Activated CD8-positive, alpha-beta T cell treated with anti-CD3 and anti-CD28 coated beads for 36 hours (primary cell): ENCODE measurements around the gene PCDHB13. TPM values are rescaled to one million over a fixed set of nuclear protein-coding genes. Genes with fewer than 3 reads are reported as not detected.
"Not testable (repeated sequence)": the region's sequence is repeated elsewhere in the genome, so short reads cannot be mapped to it uniquely, and the experiment has no call there.

Source experiments
- ATAC-seq: fragments of 200-7000 bp; cut with Tn5 transposase; one replicate; pipeline ENCODE4 v1.10.0; 2021; ENCODE audit warnings: mild to moderate bottlenecking, moderate library complexity
- CTCF ChIA-PET: fragments of 350-600 bp; sonication (Branson Sonifier 250); formaldehyde crosslinking; loops from one replicate; lab custom pipeline; 2021; ENCODE audit warnings: antibody characterized with exemption; lab: Charles Lee
- POLR2A ChIA-PET: fragments of 350-600 bp; sonication (Branson Sonifier 250); formaldehyde crosslinking; loops from one replicate; lab custom pipeline; 2021; ENCODE audit warnings: antibody characterized with exemption; lab: Charles Lee
- DNase-seq: peaks from one replicate; pipeline ENCODE4 v3.0.0-alpha.2; 2020
- H3K27ac Mint-ChIP-seq: one replicate; pipeline ENCODE4 v1.8.0; 2021; ENCODE audit warnings: mild to moderate bottlenecking, mixed read lengths
- H3K27me3 Mint-ChIP-seq: one replicate; pipeline ENCODE4 v1.8.0; 2021; ENCODE audit warnings: mixed read lengths
- H3K36me3 Mint-ChIP-seq: one replicate; pipeline ENCODE4 v1.8.0; 2021; ENCODE audit warnings: low read depth, mixed read lengths
- H3K4me1 Mint-ChIP-seq: one replicate; pipeline ENCODE4 v1.8.0; 2021; ENCODE audit warnings: low read depth, mixed read lengths
- H3K4me3 Mint-ChIP-seq: one replicate; pipeline ENCODE4 v1.8.0; 2021; ENCODE audit warnings: mild to moderate bottlenecking, moderate library complexity, mixed read lengths
- H3K9me3 Mint-ChIP-seq: one replicate; pipeline ENCODE4 v1.8.0; 2021; ENCODE audit warnings: mixed read lengths
- CTCF ChIP-seq: fragments of 200-600 bp; IDR thresholded peaks from one replicate; pipeline ENCODE4 v1.8.0; 2022; ENCODE audit warnings: antibody characterized with exemption, mild to moderate bottlenecking
- intact Hi-C: fragments of 100-400 bp; cut with micrococcal nuclease; formaldehyde crosslinking; loops from one replicate; pipeline ENCODE4 v1.10.0; 2022
- total RNA-seq, 2 experiments: library from RNA; stranded (reverse); gene quantifications; one replicate each; pipeline ENCODE4 v1.2.3, GENCODE V29; 2021

Gene PCDHB13
- total RNA-seq, 2 experiments from 2014 or later: not detected

GRCh38 chr5:141180313-141180712 lies 33.4 kb upstream of the PCDHB13 start:
- DNase-seq (no peak), ATAC-seq (no peak)
- intact Hi-C loops: no loop called here
- peaks cover 31% of the 10 kb centered on the region for H3K27me3 Mint-ChIP-seq
- peaks cover 5% of the 10 kb centered on the region for H3K36me3 Mint-ChIP-seq
- H3K9me3 Mint-ChIP-seq: peaks cover 4% of the 10 kb centered on the region
- TF ChIP-seq CTCF: no peak
- ChIA-PET CTCF (no interaction called here), POLR2A (no interaction called here)
- H3K27ac Mint-ChIP-seq: no peak overlapping the region
- H3K4me3 Mint-ChIP-seq: no peak overlapping the region
- no peaks in the 10 kb centered on the region for H3K4me1 Mint-ChIP-seq

GRCh38 chr5:141182248-141182647 lies 31.5 kb upstream of the PCDHB13 start, which contains the start of gene PCDHB16:
TSS of gene PCDHB16 (plus strand) at chr5:141182387. CDS start at chr5:141182560, 173 bp downstream.
- ChIA-PET CTCF (interaction anchor here (1.0 to 1.6 kb wide), 5 partner anchors 9 to 342 kb away, joined by 3 to 5 read pairs (median 3); partner anchors contain the start of genes PCDHB10 and PCDHB3), POLR2A (no interaction called here)
- H3K9me3 Mint-ChIP-seq: peaks cover 8% of the 10 kb centered on the region
- DNase-seq: peak; percentile 13
- intact Hi-C loops: no loop called here
- peaks cover 36% of the 10 kb centered on the region for H3K27me3 Mint-ChIP-seq
- H3K36me3 Mint-ChIP-seq: peaks cover 5% of the 10 kb centered on the region
- TF ChIP-seq CTCF: peak; percentile 28
- H3K4me1 Mint-ChIP-seq: peaks cover 4% of the 10 kb centered on the region
- H3K27ac Mint-ChIP-seq: no peak within 1 kb of the TSS
- no peak for ATAC-seq
- H3K4me3 Mint-ChIP-seq: no peak within 1 kb of the TSS

GRCh38 chr5:141184117-141184855 lies 29.4 kb upstream of the PCDHB13 start:
- H3K4me3 Mint-ChIP-seq, H3K4me1 Mint-ChIP-seq, H3K27ac Mint-ChIP-seq, ATAC-seq, intact Hi-C loops, POLR2A ChIA-PET, CTCF ChIA-PET, H3K36me3 Mint-ChIP-seq, DNase-seq: not testable (repeated sequence)
- peaks cover 14% of the 10 kb centered on the region for H3K9me3 Mint-ChIP-seq
- peaks cover 44% of the 10 kb centered on the region for H3K27me3 Mint-ChIP-seq

GRCh38 chr5:141186897-141187512 lies 26.7 kb upstream of the PCDHB13 start, which contains the start of gene PCDHB9:
TSS of gene PCDHB9 (plus strand) at chr5:141187161. CDS start at chr5:141187319, 158 bp downstream.
- Mint-ChIP-seq H3K27ac (no peak within 1 kb of the TSS), H3K4me3 (peak within 1 kb of the TSS; percentile 6), H3K27me3 (peaks cover 42% of the 10 kb centered on the region), H3K36me3 (peaks cover 6% of the 10 kb centered on the region), H3K9me3 (peaks cover 16% of the 10 kb centered on the region), H3K4me1 (peaks cover 4% of the 10 kb centered on the region)
- no peak for ATAC-seq
- ChIA-PET POLR2A (no interaction called here), CTCF (interaction anchor here (0.5 to 2.0 kb wide), 18 partner anchors 10 to 376 kb away, joined by 3 to 12 read pairs (median 4); partner anchors contain the start of genes PCDHB11, PCDHB6, PCDHB8 and PCDHGA11)
- peak; percentile 59 for DNase-seq
- intact Hi-C loops: no loop called here
- TF ChIP-seq CTCF: peak; percentile 56

- Mint-ChIP-seq H3K9me3 (peaks cover 18% of the 10 kb centered on the region), H3K27me3 (peaks cover 40% of the 10 kb centered on the region)
- DNase-seq, H3K36me3 Mint-ChIP-seq, POLR2A ChIA-PET, H3K27ac Mint-ChIP-seq, H3K4me3 Mint-ChIP-seq, intact Hi-C loops, H3K4me1 Mint-ChIP-seq, CTCF ChIA-PET, ATAC-seq: not testable (repeated sequence)
Measured at GRCh38 chr5:141188682-141189081, 25.0 kb upstream of the PCDHB13 start.

- DNase-seq, H3K27ac Mint-ChIP-seq, CTCF ChIA-PET, H3K4me3 Mint-ChIP-seq, intact Hi-C loops, H3K4me1 Mint-ChIP-seq, H3K36me3 Mint-ChIP-seq, ATAC-seq, POLR2A ChIA-PET: not testable (repeated sequence)
- Mint-ChIP-seq H3K27me3 (peaks cover 40% of the 10 kb centered on the region), H3K9me3 (peaks cover 19% of the 10 kb centered on the region)
Measured at GRCh38 chr5:141189131-141189530, 24.6 kb upstream of the PCDHB13 start.
